ENCODE data around the gene TMEM14A. TPM values are rescaled to one million over a fixed set of nuclear protein-coding genes. Genes with fewer than 3 reads are reported as not detected.
"Not testable (repeated sequence)": the region's sequence is repeated elsewhere in the genome, so short reads cannot be mapped to it uniquely, and the experiment has no call there.

TMEM14A gene
- polyA plus RNA-seq, 1 donor from 2014 or later: 326 TPM

DNA sequence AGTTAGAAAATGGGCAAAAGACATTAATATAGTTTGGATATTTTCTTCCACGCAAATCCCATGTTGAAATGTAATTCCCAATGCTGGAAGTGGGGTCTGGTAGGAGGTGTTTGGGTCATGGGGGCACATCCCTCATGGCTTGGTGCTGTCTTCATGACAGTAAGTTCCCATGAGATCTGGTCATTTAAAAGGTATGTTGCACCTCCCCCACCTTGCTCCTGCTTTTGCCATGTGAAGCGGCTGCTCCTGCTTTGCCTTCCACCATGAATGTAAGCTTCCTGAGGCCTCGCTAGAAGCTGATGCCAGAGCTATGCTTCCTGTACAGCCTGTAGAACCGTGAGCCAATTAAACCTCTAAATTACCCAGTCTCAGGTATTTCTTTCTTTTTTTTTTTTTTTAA lies 16.3 kb upstream of the TMEM14A start:
- Histone ChIP-seq H3K4me3 (ENCODE audit: low read length) (no peak overlapping the region), H3K36me3 (ENCODE audit: insufficient read depth, low read length) (no peaks in the 10 kb centered on the region), H3K9ac (ENCODE audit: low read length) (no peak overlapping the region), H3K4me2 (ENCODE audit: low read length) (no peak overlapping the region), H4K20me1 (ENCODE audit: insufficient read depth) (no peaks in the 10 kb centered on the region), H3K27ac (ENCODE audit: low read length) (no peak overlapping the region), H3K79me2 (replicated peaks; ENCODE audit: insufficient read depth, low read length) (no peaks in the 10 kb centered on the region), H3F3A (ENCODE audit: insufficient read depth, low read length, poor library complexity, severe bottlenecking) (no peaks in the 10 kb centered on the region), H3K9me2 (ENCODE audit: insufficient read depth, low read length) (no peaks in the 10 kb centered on the region), H3K9me3 (ENCODE audit: low read length) (no peaks in the 10 kb centered on the region), H2AFZ (ENCODE audit: low read depth, low read length) (no peak overlapping the region), H3K27me3 (ENCODE audit: insufficient read depth, low read depth, low read length) (no peaks in the 10 kb centered on the region)
- TF ChIP-seq MXI1 (conservative IDR thresholded peaks at IDR 0.05; ENCODE audit: poor library complexity, severe bottlenecking): no peak
- no peak for TF ChIP-seq POLR2AphosphoS5 (IDR thresholded peaks at IDR 0.05)
- TF ChIP-seq, protein P1, sequence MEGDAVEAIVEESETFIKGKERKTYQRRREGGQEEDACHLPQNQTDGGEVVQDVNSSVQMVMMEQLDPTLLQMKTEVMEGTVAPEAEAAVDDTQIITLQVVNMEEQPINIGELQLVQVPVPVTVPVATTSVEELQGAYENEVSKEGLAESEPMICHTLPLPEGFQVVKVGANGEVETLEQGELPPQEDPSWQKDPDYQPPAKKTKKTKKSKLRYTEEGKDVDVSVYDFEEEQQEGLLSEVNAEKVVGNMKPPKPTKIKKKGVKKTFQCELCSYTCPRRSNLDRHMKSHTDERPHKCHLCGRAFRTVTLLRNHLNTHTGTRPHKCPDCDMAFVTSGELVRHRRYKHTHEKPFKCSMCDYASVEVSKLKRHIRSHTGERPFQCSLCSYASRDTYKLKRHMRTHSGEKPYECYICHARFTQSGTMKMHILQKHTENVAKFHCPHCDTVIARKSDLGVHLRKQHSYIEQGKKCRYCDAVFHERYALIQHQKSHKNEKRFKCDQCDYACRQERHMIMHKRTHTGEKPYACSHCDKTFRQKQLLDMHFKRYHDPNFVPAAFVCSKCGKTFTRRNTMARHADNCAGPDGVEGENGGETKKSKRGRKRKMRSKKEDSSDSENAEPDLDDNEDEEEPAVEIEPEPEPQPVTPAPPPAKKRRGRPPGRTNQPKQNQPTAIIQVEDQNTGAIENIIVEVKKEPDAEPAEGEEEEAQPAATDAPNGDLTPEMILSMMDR (IDR thresholded peaks at IDR 0.05; ENCODE audit: poor library complexity, severe bottlenecking): no peak
- no peak for TF ChIP-seq EP300 (conservative IDR thresholded peaks at IDR 0.05; ENCODE audit: poor library complexity, severe bottlenecking)
- no peak for TF ChIP-seq RAD21 (conservative IDR thresholded peaks at IDR 0.05)
- TF ChIP-seq EZH2 (IDR thresholded peaks at IDR 0.05; ENCODE audit: borderline replicate concordance, insufficient read depth, low read length, poor library complexity, severe bottlenecking): no peak
- no peak for TF ChIP-seq TAF1 (IDR thresholded peaks at IDR 0.05; ENCODE audit: low read depth)
- TF ChIP-seq, protein P2, sequence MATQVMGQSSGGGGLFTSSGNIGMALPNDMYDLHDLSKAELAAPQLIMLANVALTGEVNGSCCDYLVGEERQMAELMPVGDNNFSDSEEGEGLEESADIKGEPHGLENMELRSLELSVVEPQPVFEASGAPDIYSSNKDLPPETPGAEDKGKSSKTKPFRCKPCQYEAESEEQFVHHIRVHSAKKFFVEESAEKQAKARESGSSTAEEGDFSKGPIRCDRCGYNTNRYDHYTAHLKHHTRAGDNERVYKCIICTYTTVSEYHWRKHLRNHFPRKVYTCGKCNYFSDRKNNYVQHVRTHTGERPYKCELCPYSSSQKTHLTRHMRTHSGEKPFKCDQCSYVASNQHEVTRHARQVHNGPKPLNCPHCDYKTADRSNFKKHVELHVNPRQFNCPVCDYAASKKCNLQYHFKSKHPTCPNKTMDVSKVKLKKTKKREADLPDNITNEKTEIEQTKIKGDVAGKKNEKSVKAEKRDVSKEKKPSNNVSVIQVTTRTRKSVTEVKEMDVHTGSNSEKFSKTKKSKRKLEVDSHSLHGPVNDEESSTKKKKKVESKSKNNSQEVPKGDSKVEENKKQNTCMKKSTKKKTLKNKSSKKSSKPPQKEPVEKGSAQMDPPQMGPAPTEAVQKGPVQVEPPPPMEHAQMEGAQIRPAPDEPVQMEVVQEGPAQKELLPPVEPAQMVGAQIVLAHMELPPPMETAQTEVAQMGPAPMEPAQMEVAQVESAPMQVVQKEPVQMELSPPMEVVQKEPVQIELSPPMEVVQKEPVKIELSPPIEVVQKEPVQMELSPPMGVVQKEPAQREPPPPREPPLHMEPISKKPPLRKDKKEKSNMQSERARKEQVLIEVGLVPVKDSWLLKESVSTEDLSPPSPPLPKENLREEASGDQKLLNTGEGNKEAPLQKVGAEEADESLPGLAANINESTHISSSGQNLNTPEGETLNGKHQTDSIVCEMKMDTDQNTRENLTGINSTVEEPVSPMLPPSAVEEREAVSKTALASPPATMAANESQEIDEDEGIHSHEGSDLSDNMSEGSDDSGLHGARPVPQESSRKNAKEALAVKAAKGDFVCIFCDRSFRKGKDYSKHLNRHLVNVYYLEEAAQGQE (IDR thresholded peaks at IDR 0.05; ENCODE audit: borderline replicate concordance): no peak
- TF ChIP-seq SMC3 (conservative IDR thresholded peaks at IDR 0.05; ENCODE audit: poor library complexity): no peak

DNA sequence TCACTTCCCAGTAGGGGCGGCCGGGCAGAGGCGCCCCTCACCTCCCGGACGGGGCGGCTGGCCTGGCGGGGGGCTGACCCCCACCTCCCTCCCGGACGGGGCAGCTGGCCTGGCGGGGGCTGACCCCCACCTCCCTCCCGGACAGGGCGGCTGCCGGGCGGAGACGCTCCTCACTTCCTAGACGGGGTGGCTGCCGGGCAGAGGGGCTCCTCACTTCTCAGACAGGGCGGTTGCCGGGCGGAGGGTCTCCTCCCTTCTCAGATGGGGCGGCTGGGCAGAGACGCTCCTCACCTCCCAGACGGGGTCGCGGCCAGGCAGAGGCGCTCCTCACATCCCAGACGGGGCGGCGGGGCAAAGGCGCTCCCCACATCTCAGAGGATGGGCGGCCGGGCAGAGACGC lies 15.0 kb upstream of the TMEM14A start:
- H3K9ac ChIP-seq (ENCODE audit: low read length); H3K9me3 ChIP-seq (ENCODE audit: low read length); H3F3A ChIP-seq (ENCODE audit: insufficient read depth, low read length, poor library complexity, severe bottlenecking); H3K4me2 ChIP-seq (ENCODE audit: low read length); H3K79me2 ChIP-seq (replicated peaks; ENCODE audit: insufficient read depth, low read length); H2AFZ ChIP-seq (ENCODE audit: low read depth, low read length); H3K27me3 ChIP-seq (ENCODE audit: insufficient read depth, low read depth, low read length); H4K20me1 ChIP-seq (ENCODE audit: insufficient read depth); H3K4me3 ChIP-seq (ENCODE audit: low read length); H3K9me2 ChIP-seq (ENCODE audit: insufficient read depth, low read length); H3K27ac ChIP-seq (ENCODE audit: low read length); H3K36me3 ChIP-seq (ENCODE audit: insufficient read depth, low read length): not testable (repeated sequence)

DNA sequence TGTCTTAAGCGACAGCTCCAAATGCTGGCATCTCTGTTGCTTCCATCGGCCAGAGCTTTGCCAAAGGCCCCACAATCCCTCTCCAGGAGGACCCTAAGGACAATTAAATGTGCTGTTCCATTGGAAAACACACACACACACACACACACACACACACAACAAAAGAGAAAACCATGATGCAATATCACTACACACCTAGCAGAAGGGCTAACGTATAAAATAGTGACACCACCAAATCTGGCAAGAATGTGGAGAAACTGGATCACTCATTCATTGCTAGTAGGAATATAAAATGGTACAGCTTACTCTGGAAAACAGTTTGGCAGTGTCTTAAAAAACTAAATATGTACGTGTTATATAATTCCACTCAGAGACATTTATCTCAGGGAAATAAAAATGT lies 13.0 kb upstream of the TMEM14A start:
- TF ChIP-seq POLR2AphosphoS5 (IDR thresholded peaks at IDR 0.05) (no peak), TAF1 (IDR thresholded peaks at IDR 0.05; ENCODE audit: low read depth) (no peak), EZH2 (IDR thresholded peaks at IDR 0.05; ENCODE audit: borderline replicate concordance, insufficient read depth, low read length, poor library complexity, severe bottlenecking) (no peak), EP300 (conservative IDR thresholded peaks at IDR 0.05; ENCODE audit: poor library complexity, severe bottlenecking) (no peak), MXI1 (conservative IDR thresholded peaks at IDR 0.05; ENCODE audit: poor library complexity, severe bottlenecking) (no peak), RAD21 (conservative IDR thresholded peaks at IDR 0.05) (no peak), SMC3 (conservative IDR thresholded peaks at IDR 0.05; ENCODE audit: poor library complexity) (no peak)
- TF ChIP-seq, protein P1 (IDR thresholded peaks at IDR 0.05; ENCODE audit: poor library complexity, severe bottlenecking): no peak
- TF ChIP-seq, protein P2 (IDR thresholded peaks at IDR 0.05; ENCODE audit: borderline replicate concordance): no peak
- Histone ChIP-seq H3F3A (ENCODE audit: insufficient read depth, low read length, poor library complexity, severe bottlenecking) (no peaks in the 10 kb centered on the region), H3K4me3 (ENCODE audit: low read length) (no peak overlapping the region), H3K4me2 (ENCODE audit: low read length) (no peak overlapping the region), H3K9me2 (ENCODE audit: insufficient read depth, low read length) (no peaks in the 10 kb centered on the region), H4K20me1 (ENCODE audit: insufficient read depth) (no peaks in the 10 kb centered on the region), H3K9me3 (ENCODE audit: low read length) (no peaks in the 10 kb centered on the region), H3K36me3 (ENCODE audit: insufficient read depth, low read length) (no peaks in the 10 kb centered on the region), H3K27me3 (ENCODE audit: insufficient read depth, low read depth, low read length) (no peaks in the 10 kb centered on the region), H3K9ac (ENCODE audit: low read length) (no peak overlapping the region), H2AFZ (ENCODE audit: low read depth, low read length) (no peak overlapping the region), H3K27ac (ENCODE audit: low read length) (no peak overlapping the region), H3K79me2 (replicated peaks; ENCODE audit: insufficient read depth, low read length) (no peaks in the 10 kb centered on the region)

All from neural cell (in vitro differentiated cells).